Activated T-cell treated with anti-CD3 and anti-CD28 coated beads, Interleukin-2, amount 50 U/mL, for 4 hours (primary cell): ENCODE data around the gene DEGS2. TPM values are rescaled to one million over a fixed set of nuclear protein-coding genes. Genes with fewer than 3 reads are reported as not detected.

Experiments
- ATAC-seq, 2 donors: fragments of 200-7000 bp; cut with Tn5 transposase; one replicate each; pipeline ENCODE4 v1.10.0; 2021
- DNase-seq: peaks from one replicate; pipeline ENCODE4 v3.0.0-alpha.2; 2020
- H3K27me3 Mint-ChIP-seq: one replicate; pipeline ENCODE4 v1.8.0; 2021; ENCODE audit warnings: low read depth, mixed read lengths
- H3K36me3 Mint-ChIP-seq: one replicate; pipeline ENCODE4 v1.8.0; 2022; ENCODE audit warnings: mixed read lengths; ENCODE audit not compliant: insufficient read depth
- H3K4me1 Mint-ChIP-seq: one replicate; pipeline ENCODE4 v1.8.0; 2021; ENCODE audit warnings: low read depth, mixed read lengths
- H3K4me3 Mint-ChIP-seq: one replicate; pipeline ENCODE4 v1.8.0; 2021; ENCODE audit warnings: mild to moderate bottlenecking, moderate library complexity, mixed read lengths
- H3K9me3 Mint-ChIP-seq: one replicate; pipeline ENCODE4 v1.8.0; 2021; ENCODE audit warnings: mixed read lengths
- total RNA-seq, 3 donors: library from RNA; stranded (reverse); gene quantifications; one replicate each; pipeline ENCODE4 v1.2.1, GENCODE V29; 2021

Gene DEGS2
- total RNA-seq, 3 donors from 2014 or later, result 0.19 to 0.40 (median 0.40) TPM

GRCh38 chr14:100147691-100148464 is 11.6 kb downstream of the DEGS2 start:
- Mint-ChIP-seq H3K4me3 (no peak overlapping the region), H3K36me3 (no peaks in the 10 kb centered on the region), H3K4me1 (peaks cover 16% of the 10 kb centered on the region), H3K9me3 (no peaks in the 10 kb centered on the region), H3K27me3 (no peaks in the 10 kb centered on the region)
- DNase-seq (no peak), ATAC-seq (peak in 1 of 2 donors; percentile 2)

GRCh38 chr14:100147181-100147631 is 12.2 kb downstream of the DEGS2 start:
- peak overlapping the region; percentile 54 for H3K4me3 Mint-ChIP-seq
- H3K36me3 Mint-ChIP-seq, result peaks cover 1% of the 10 kb centered on the region
- DNase-seq, result peak; percentile 46
- H3K9me3 Mint-ChIP-seq, result no peaks in the 10 kb centered on the region
- ATAC-seq, result peak; percentile 80 to 81
- H3K4me1 Mint-ChIP-seq, result peaks cover 16% of the 10 kb centered on the region
- no peaks in the 10 kb centered on the region for H3K27me3 Mint-ChIP-seq

GRCh38 chr14:100146531-100147091 is 12.8 kb downstream of the DEGS2 start:
- DNase-seq, result peak; percentile 25
- H3K36me3 Mint-ChIP-seq, result peaks cover 4% of the 10 kb centered on the region
- H3K4me3 Mint-ChIP-seq, result no peak overlapping the region
- H3K27me3 Mint-ChIP-seq, result no peaks in the 10 kb centered on the region
- ATAC-seq, result peak; percentile 5 to 13
- H3K4me1 Mint-ChIP-seq, result peaks cover 17% of the 10 kb centered on the region
- H3K9me3 Mint-ChIP-seq, result no peaks in the 10 kb centered on the region

GRCh38 chr14:100145682-100146464 is 13.6 kb downstream of the DEGS2 start:
- Mint-ChIP-seq H3K9me3 (no peaks in the 10 kb centered on the region), H3K4me3 (no peak overlapping the region), H3K27me3 (no peaks in the 10 kb centered on the region), H3K36me3 (peaks cover 6% of the 10 kb centered on the region), H3K4me1 (peaks cover 17% of the 10 kb centered on the region)
- DNase-seq (no peak), ATAC-seq (no peak)

- peaks cover 6% of the 10 kb centered on the region for H3K36me3 Mint-ChIP-seq
- H3K4me1 Mint-ChIP-seq, result peaks cover 17% of the 10 kb centered on the region
- no peak for DNase-seq
- H3K4me3 Mint-ChIP-seq, result no peak overlapping the region
- no peaks in the 10 kb centered on the region for H3K9me3 Mint-ChIP-seq
- no peaks in the 10 kb centered on the region for H3K27me3 Mint-ChIP-seq
- peak in 1 of 2 donors; percentile 6 for ATAC-seq
Observed at GRCh38 chr14:100144996-100145646, 14.3 kb downstream of the DEGS2 start.

GRCh38 chr14:100144645-100144995 is 14.8 kb downstream of the DEGS2 start:
- no peak for ATAC-seq
- Mint-ChIP-seq H3K36me3 (peaks cover 8% of the 10 kb centered on the region), H3K9me3 (no peaks in the 10 kb centered on the region), H3K4me3 (no peak overlapping the region), H3K27me3 (no peaks in the 10 kb centered on the region), H3K4me1 (peaks cover 17% of the 10 kb centered on the region)
- DNase-seq, result no peak

- Mint-ChIP-seq H3K36me3 (peaks cover 11% of the 10 kb centered on the region), H3K27me3 (no peaks in the 10 kb centered on the region), H3K4me1 (peaks cover 17% of the 10 kb centered on the region), H3K4me3 (no peak overlapping the region), H3K9me3 (no peaks in the 10 kb centered on the region)
- ATAC-seq (no peak), DNase-seq (no peak)
Observed at GRCh38 chr14:100143934-100144333, 15.5 kb downstream of the DEGS2 start.

GRCh38 chr14:100143523-100143922 is 15.9 kb downstream of the DEGS2 start:
- Mint-ChIP-seq H3K9me3 (no peaks in the 10 kb centered on the region), H3K4me1 (peaks cover 17% of the 10 kb centered on the region), H3K4me3 (no peak overlapping the region), H3K27me3 (no peaks in the 10 kb centered on the region), H3K36me3 (peaks cover 11% of the 10 kb centered on the region)
- DNase-seq (no peak), ATAC-seq (no peak)

- Mint-ChIP-seq H3K4me1 (peaks cover 9% of the 10 kb centered on the region), H3K4me3 (no peak overlapping the region), H3K27me3 (no peaks in the 10 kb centered on the region), H3K36me3 (peaks cover 15% of the 10 kb centered on the region), H3K9me3 (no peaks in the 10 kb centered on the region)
- DNase-seq (no peak), ATAC-seq (no peak)
Observed at GRCh38 chr14:100142073-100143040, 17.1 kb downstream of the DEGS2 start.

GRCh38 chr14:100141098-100141497 is 18.3 kb downstream of the DEGS2 start:
- H3K27me3 Mint-ChIP-seq, result no peaks in the 10 kb centered on the region
- no peaks in the 10 kb centered on the region for H3K9me3 Mint-ChIP-seq
- ATAC-seq, result no peak
- no peak overlapping the region for H3K4me3 Mint-ChIP-seq
- DNase-seq, result no peak
- peaks cover 21% of the 10 kb centered on the region for H3K36me3 Mint-ChIP-seq
- H3K4me1 Mint-ChIP-seq, result peaks cover 2% of the 10 kb centered on the region

GRCh38 chr14:100140452-100141078 is 18.9 kb downstream of the DEGS2 start:
- DNase-seq, result no peak
- no peaks in the 10 kb centered on the region for H3K9me3 Mint-ChIP-seq
- ATAC-seq, result no peak
- H3K4me3 Mint-ChIP-seq, result no peak overlapping the region
- H3K4me1 Mint-ChIP-seq, result peaks cover 2% of the 10 kb centered on the region
- no peaks in the 10 kb centered on the region for H3K27me3 Mint-ChIP-seq
- peaks cover 24% of the 10 kb centered on the region for H3K36me3 Mint-ChIP-seq

- no peaks in the 10 kb centered on the region for H3K9me3 Mint-ChIP-seq
- DNase-seq (no peak), ATAC-seq (no peak)
- H3K4me3 Mint-ChIP-seq, result no peak overlapping the region
- peaks cover 2% of the 10 kb centered on the region for H3K4me1 Mint-ChIP-seq
- H3K36me3 Mint-ChIP-seq, result peaks cover 31% of the 10 kb centered on the region
- no peaks in the 10 kb centered on the region for H3K27me3 Mint-ChIP-seq
Observed at GRCh38 chr14:100138955-100139354, 20.5 kb downstream of the DEGS2 start.
